ENCODE results near the gene NARF.

NARF gene

GRCh38 chr17:82477934-82478333 lies 19.4 kb downstream of the NARF start:
- no peak for DNase-seq (ENCODE audit: low read depth)

GRCh38 chr17:82479602-82480001 lies 21.1 kb downstream of the NARF start:
- DNase-seq (ENCODE audit: low read depth): no peak

- DNase-seq (ENCODE audit: low read depth): no peak
Measured at GRCh38 chr17:82480318-82480717, 21.8 kb downstream of the NARF start.

- no peak for DNase-seq (ENCODE audit: low read depth)
Measured at GRCh38 chr17:82483204-82483660, 24.7 kb downstream of the NARF start.

GRCh38 chr17:82483836-82484235 lies 25.3 kb downstream of the NARF start:
- no peak for DNase-seq (ENCODE audit: low read depth)

GRCh38 chr17:82486231-82487094 lies 27.9 kb downstream of the NARF start:
- DNase-seq (ENCODE audit: low read depth): no peak

- no peak for DNase-seq (ENCODE audit: low read depth)
Measured at GRCh38 chr17:82487910-82488309, 29.4 kb downstream of the NARF start.

- DNase-seq (ENCODE audit: low read depth): no peak
Measured at GRCh38 chr17:82489117-82489516, 30.6 kb downstream of the NARF start.

- DNase-seq (ENCODE audit: low read depth): no peak
Measured at GRCh38 chr17:82489851-82490511, 31.4 kb downstream of the NARF start.

GRCh38 chr17:82490512-82491195 lies 32.1 kb downstream of the NARF start:
- no peak for DNase-seq (ENCODE audit: low read depth)

- no peak for DNase-seq (ENCODE audit: low read depth)
Measured at GRCh38 chr17:82491196-82491530, 32.6 kb downstream of the NARF start.

GRCh38 chr17:82491533-82491932 lies 33.0 kb downstream of the NARF start:
- DNase-seq (ENCODE audit: low read depth): no peak

GRCh38 chr17:82492643-82493225 lies 34.2 kb downstream of the NARF start:
- DNase-seq (ENCODE audit: low read depth): no peak

GRCh38 chr17:82493226-82493781 lies 34.8 kb downstream of the NARF start:
- no peak for DNase-seq (ENCODE audit: low read depth)

- peak; percentile 84 for DNase-seq (ENCODE audit: low read depth)
Measured at GRCh38 chr17:82494236-82495055, 35.9 kb downstream of the NARF start.

- no peak for DNase-seq (ENCODE audit: low read depth)
Measured at GRCh38 chr17:82495844-82496528, 37.4 kb downstream of the NARF start.

- peak; percentile 87 for DNase-seq (ENCODE audit: low read depth)
Measured at GRCh38 chr17:82496529-82497434, 38.2 kb downstream of the NARF start.

GRCh38 chr17:82497483-82498405 lies 39.2 kb downstream of the NARF start:
- peak; percentile 27 for DNase-seq (ENCODE audit: low read depth)

GRCh38 chr17:82502207-82502606 lies 43.7 kb downstream of the NARF start:
- DNase-seq (ENCODE audit: low read depth): no peak
